ENCODE measurements around the gene EPHA6.

EPHA6 gene

GRCh38 chr3:97291901-97292300, 477.5 kb downstream of the EPHA6 start:
- no peak for DNase-seq (ENCODE audit: low read depth in 1 of 2, low spot score in 1 of 2)
- TF ChIP-seq JUND (IDR thresholded peaks at IDR 0.05; ENCODE audit: low read depth) = no peak
- in situ Hi-C loops (cut with HindIII; ENCODE audit: low pct_unique_long_range_greater_than_20kb, low sequenced_read_pairs) = no loop called here

GRCh38 chr3:97293596-97294131, 479.3 kb downstream of the EPHA6 start:
- DNase-seq (ENCODE audit: low read depth in 1 of 2, low spot score in 1 of 2) = no peak
- TF ChIP-seq JUND (IDR thresholded peaks at IDR 0.05; ENCODE audit: low read depth) = no peak
- in situ Hi-C loops (cut with HindIII; ENCODE audit: low pct_unique_long_range_greater_than_20kb, low sequenced_read_pairs) = no loop called here

GRCh38 chr3:97297032-97297431, 482.6 kb downstream of the EPHA6 start:
- TF ChIP-seq JUND (IDR thresholded peaks at IDR 0.05; ENCODE audit: low read depth) = no peak
- in situ Hi-C loops (cut with HindIII; ENCODE audit: low pct_unique_long_range_greater_than_20kb, low sequenced_read_pairs) = no loop called here
- no peak for DNase-seq (ENCODE audit: low read depth in 1 of 2, low spot score in 1 of 2)

GRCh38 chr3:97301114-97301513, 486.7 kb downstream of the EPHA6 start:
- no peak for TF ChIP-seq JUND (IDR thresholded peaks at IDR 0.05; ENCODE audit: low read depth)
- no peak for DNase-seq (ENCODE audit: low read depth in 1 of 2, low spot score in 1 of 2)
- in situ Hi-C loops (cut with HindIII; ENCODE audit: low pct_unique_long_range_greater_than_20kb, low sequenced_read_pairs) = no loop called here

- DNase-seq (ENCODE audit: low read depth in 1 of 2, low spot score in 1 of 2) = no peak
- in situ Hi-C loops (cut with HindIII; ENCODE audit: low pct_unique_long_range_greater_than_20kb, low sequenced_read_pairs) = no loop called here
- TF ChIP-seq JUND (IDR thresholded peaks at IDR 0.05; ENCODE audit: low read depth) = no peak
Measured at GRCh38 chr3:97306226-97306625, 491.8 kb downstream of the EPHA6 start.

GRCh38 chr3:97338375-97338774, 524.0 kb downstream of the EPHA6 start:
- in situ Hi-C loops (cut with HindIII; ENCODE audit: low pct_unique_long_range_greater_than_20kb, low sequenced_read_pairs) = no loop called here
- TF ChIP-seq JUND (IDR thresholded peaks at IDR 0.05; ENCODE audit: low read depth) = no peak
- DNase-seq (ENCODE audit: low read depth in 1 of 2, low spot score in 1 of 2) = no peak

GRCh38 chr3:97340940-97341339, 526.5 kb downstream of the EPHA6 start:
- DNase-seq (ENCODE audit: low read depth in 1 of 2, low spot score in 1 of 2) = no peak
- TF ChIP-seq JUND (IDR thresholded peaks at IDR 0.05; ENCODE audit: low read depth) = no peak
- in situ Hi-C loops (cut with HindIII; ENCODE audit: low pct_unique_long_range_greater_than_20kb, low sequenced_read_pairs) = no loop called here

GRCh38 chr3:97347780-97348179, 533.4 kb downstream of the EPHA6 start:
- no peak for DNase-seq (ENCODE audit: low read depth in 1 of 2, low spot score in 1 of 2)
- no peak for TF ChIP-seq JUND (IDR thresholded peaks at IDR 0.05; ENCODE audit: low read depth)
- in situ Hi-C loops (cut with HindIII; ENCODE audit: low pct_unique_long_range_greater_than_20kb, low sequenced_read_pairs) = no loop called here

GRCh38 chr3:97350971-97351370, 536.6 kb downstream of the EPHA6 start:
- no peak for TF ChIP-seq JUND (IDR thresholded peaks at IDR 0.05; ENCODE audit: low read depth)
- DNase-seq (ENCODE audit: low read depth in 1 of 2, low spot score in 1 of 2) = no peak
- in situ Hi-C loops (cut with HindIII; ENCODE audit: low pct_unique_long_range_greater_than_20kb, low sequenced_read_pairs) = no loop called here

- TF ChIP-seq JUND (IDR thresholded peaks at IDR 0.05; ENCODE audit: low read depth) = no peak
- no peak for DNase-seq (ENCODE audit: low read depth in 1 of 2, low spot score in 1 of 2)
Measured at GRCh38 chr3:97353176-97353575, 538.8 kb downstream of the EPHA6 start.

GRCh38 chr3:97359977-97360376, 545.6 kb downstream of the EPHA6 start:
- no peak for TF ChIP-seq JUND (IDR thresholded peaks at IDR 0.05; ENCODE audit: low read depth)
- DNase-seq (ENCODE audit: low read depth in 1 of 2, low spot score in 1 of 2) = no peak
- in situ Hi-C loops (cut with HindIII; ENCODE audit: low pct_unique_long_range_greater_than_20kb, low sequenced_read_pairs) = no loop called here

More at GRCh38 chr3:97353176-97353575, 538.8 kb downstream of the EPHA6 start:
- in situ Hi-C loops (cut with HindIII; ENCODE audit: low pct_unique_long_range_greater_than_20kb, low sequenced_read_pairs) = no loop called here

GRCh38 chr3:97360804-97361203, 546.4 kb downstream of the EPHA6 start:
- DNase-seq (ENCODE audit: low read depth in 1 of 2, low spot score in 1 of 2) = no peak
- in situ Hi-C loops (cut with HindIII; ENCODE audit: low pct_unique_long_range_greater_than_20kb, low sequenced_read_pairs) = no loop called here
- no peak for TF ChIP-seq JUND (IDR thresholded peaks at IDR 0.05; ENCODE audit: low read depth)

- in situ Hi-C loops (cut with HindIII; ENCODE audit: low pct_unique_long_range_greater_than_20kb, low sequenced_read_pairs) = no loop called here
- no peak for TF ChIP-seq JUND (IDR thresholded peaks at IDR 0.05; ENCODE audit: low read depth)
- no peak for DNase-seq (ENCODE audit: low read depth in 1 of 2, low spot score in 1 of 2)
Measured at GRCh38 chr3:97384583-97384982, 570.2 kb downstream of the EPHA6 start.

- DNase-seq (ENCODE audit: low read depth in 1 of 2, low spot score in 1 of 2) = no peak
- no peak for TF ChIP-seq JUND (IDR thresholded peaks at IDR 0.05; ENCODE audit: low read depth)
- in situ Hi-C loops (cut with HindIII; ENCODE audit: low pct_unique_long_range_greater_than_20kb, low sequenced_read_pairs) = no loop called here
Measured at GRCh38 chr3:97388774-97389173, 574.4 kb downstream of the EPHA6 start.

All from T47D (cell line).